Fibroblast of villous mesenchyme (primary cell): ENCODE measurements around the gene CDHR3. TPM values are rescaled to one million over a fixed set of nuclear protein-coding genes. Genes with fewer than 3 reads are reported as not detected.

ENCODE experiments used
- DNase-seq: peaks from one replicate; pipeline ENCODE4 v3.0.0-alpha.2; 2010; ENCODE audit warnings: low read depth
- H3K4me3 ChIP-seq: 2 replicates; pipeline ENCODE4 v1.5.1; 2011; ENCODE audit warnings: low read depth, mild to moderate bottlenecking, low read length
- total RNA-seq: library from RNA; depleted of rRNA; stranded (reverse); fragments of >200 nt; gene quantifications from 2 replicates; pipeline ENCODE4 v1.2.3, GENCODE V29; 2012
- TF ChIP-seq, protein P1 (sequence below): IDR thresholded peaks from 2 replicates; pipeline ENCODE4 v1.5.1; 2012; ENCODE audit warnings: low read depth, mild to moderate bottlenecking, low read length; ENCODE audit not compliant: insufficient read depth

Gene CDHR3
- total RNA-seq, 1 donor: 9.1 TPM

DNA sequence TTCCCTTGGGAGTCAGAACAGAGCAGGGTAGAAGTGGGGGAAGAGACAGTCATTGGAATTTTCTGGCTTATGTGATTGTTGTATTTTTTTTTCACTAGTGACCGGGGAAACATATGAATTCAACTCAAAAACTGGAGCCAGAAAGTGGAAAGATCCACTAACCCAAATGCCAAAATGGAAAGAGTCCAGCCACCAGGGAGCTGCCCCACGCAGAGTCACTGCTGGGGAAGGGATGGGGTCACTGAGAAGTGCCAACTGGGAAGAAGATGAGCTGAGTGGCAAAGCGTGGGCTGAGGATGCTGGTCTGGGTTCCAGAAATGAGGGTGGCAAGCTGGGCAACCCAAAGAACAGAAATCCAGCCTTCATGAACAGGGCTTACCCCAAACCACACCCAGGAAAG, 69.2 kb downstream of the CDHR3 start:
- H3K4me3 ChIP-seq: no peak overlapping the region
- TF ChIP-seq, protein P1, sequence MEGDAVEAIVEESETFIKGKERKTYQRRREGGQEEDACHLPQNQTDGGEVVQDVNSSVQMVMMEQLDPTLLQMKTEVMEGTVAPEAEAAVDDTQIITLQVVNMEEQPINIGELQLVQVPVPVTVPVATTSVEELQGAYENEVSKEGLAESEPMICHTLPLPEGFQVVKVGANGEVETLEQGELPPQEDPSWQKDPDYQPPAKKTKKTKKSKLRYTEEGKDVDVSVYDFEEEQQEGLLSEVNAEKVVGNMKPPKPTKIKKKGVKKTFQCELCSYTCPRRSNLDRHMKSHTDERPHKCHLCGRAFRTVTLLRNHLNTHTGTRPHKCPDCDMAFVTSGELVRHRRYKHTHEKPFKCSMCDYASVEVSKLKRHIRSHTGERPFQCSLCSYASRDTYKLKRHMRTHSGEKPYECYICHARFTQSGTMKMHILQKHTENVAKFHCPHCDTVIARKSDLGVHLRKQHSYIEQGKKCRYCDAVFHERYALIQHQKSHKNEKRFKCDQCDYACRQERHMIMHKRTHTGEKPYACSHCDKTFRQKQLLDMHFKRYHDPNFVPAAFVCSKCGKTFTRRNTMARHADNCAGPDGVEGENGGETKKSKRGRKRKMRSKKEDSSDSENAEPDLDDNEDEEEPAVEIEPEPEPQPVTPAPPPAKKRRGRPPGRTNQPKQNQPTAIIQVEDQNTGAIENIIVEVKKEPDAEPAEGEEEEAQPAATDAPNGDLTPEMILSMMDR: no peak
- DNase-seq: no peak

DNA sequence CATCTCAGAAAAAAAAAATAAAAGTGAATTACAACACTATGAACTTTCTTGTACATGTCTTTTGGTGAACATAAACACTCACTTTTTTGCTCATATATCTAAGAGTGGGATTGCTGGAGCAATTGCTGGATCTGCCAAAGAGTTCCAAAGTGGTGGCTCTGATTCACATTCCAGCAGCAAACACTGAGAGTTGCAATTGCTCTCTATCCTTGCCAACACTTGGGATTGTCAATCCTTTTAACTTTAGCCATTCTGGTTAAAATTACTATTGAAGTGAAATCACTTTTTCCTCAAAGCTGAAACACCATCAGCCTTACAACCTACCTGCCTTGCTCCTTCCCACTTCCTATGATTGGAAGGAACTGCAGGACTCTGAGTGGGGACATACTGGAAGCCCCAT, 70.7 kb downstream of the CDHR3 start:
- H3K4me3 ChIP-seq: no peak overlapping the region
- no peak for DNase-seq
- TF ChIP-seq, protein P1: no peak

DNA sequence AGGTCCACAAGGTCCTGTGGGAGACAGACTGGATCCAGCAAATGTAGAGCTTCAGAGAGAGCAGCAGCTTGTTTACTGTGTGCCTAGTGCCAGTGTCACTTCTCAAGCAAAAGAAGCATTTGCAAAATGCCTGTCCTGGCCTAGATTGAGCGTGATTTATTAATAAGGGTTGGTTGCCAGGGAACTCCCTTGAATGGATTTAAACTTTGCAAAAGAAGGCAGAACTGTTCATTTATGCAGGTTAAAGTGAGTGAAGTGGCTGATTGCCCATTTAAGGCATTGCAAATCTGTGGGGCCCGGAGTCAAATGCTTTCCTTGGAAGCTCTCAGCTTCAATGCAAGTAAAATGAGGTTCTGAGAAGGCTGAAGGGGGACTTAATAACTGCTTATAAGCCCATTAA, 71.3 kb downstream of the CDHR3 start:
- DNase-seq: no peak
- TF ChIP-seq, protein P1: no peak
- no peak overlapping the region for H3K4me3 ChIP-seq

DNA sequence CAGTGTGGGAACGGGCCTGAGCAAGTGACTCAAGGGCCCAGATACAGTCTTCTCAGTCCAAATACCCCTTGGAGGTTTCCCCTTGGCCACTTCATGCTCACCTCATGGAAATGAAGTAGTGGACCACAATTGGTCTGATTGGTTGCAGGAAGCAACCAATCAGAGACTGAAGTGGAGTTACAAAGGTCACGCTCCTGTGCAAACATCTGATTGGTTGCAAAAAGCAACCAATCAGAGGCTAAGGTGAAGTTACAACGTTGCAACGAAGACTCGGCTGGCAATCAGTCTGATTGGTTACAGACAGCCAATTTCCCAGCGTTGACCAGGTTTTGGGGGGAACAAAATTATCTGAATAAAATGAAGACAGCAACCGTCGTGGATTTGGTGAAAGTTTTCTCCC, 72.5 kb downstream of the CDHR3 start:
- no peak for DNase-seq
- no peak overlapping the region for H3K4me3 ChIP-seq
- TF ChIP-seq, protein P1: no peak

DNA sequence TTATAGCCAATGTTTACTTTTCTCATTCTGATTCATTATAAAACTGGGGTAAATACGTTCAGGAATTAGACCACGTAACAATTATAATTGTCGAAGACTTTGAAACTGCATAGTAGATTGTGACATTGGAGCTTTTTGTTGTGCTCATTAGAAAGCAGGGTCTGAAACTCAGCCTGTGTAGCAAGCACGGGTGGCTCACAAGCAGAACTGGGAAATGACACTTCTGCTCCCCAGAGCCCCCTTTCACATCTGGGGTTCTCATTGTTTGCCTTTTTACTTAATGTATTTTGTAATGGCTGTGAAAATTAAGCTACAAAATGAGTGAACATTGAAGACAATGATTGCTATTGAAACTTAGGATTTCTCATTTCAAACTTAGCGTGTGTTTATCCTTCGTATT, 72.9 kb downstream of the CDHR3 start:
- no peak for DNase-seq
- TF ChIP-seq, protein P1: no peak
- no peak overlapping the region for H3K4me3 ChIP-seq

DNA sequence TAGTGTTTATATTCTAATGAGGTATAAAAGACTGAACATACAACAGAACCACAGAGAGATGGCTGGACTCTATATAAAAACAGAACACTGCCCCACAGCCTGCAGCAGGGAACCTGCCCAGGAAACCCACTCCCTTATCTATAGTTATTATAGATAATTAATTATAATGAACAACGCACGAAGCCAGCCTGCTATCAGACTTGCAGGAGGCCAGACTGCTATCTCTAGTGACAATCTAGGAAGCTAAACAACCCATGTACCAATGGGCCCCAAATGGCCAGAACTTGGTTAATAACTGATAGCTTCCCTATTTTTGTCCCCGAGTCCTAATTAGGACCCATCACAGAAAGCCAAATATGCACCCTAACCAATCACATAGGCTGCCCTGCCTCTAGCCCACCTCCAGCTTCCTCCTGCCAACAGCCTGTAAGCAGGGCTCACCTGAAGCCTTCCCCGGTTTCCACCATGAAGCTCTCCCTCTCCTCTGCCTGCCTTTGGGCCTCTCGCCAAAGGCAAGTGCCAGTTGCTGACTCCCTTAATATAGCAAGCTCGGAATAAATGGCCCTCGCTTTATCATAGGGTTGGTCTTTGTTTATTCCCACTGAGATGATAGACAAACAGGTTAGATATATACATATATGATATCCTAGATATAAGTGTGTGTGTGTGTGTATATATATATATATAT, 74.6 kb downstream of the CDHR3 start:
- no peak overlapping the region for H3K4me3 ChIP-seq
- DNase-seq: no peak
- TF ChIP-seq, protein P1: no peak

DNA sequence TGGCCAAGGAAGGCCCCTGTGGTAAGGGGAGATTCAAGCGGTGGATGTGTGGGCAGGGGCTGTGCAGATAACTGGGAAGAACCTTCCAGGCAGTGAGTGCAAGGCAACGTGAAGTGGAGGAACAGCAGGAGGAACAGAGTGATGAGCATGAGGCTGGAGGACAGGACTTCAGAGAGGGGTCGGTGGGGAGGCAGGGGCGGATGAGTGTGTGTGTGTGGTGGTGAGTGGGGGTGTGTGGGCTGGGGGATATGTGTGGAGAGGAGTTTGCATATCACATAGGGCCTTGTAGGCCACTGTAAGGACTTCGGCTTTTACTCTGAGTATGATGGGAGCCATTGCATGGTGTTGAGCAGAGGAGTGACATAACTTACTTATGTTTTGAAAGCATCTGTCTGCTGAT, 75.2 kb downstream of the CDHR3 start:
- no peak overlapping the region for H3K4me3 ChIP-seq
- TF ChIP-seq, protein P1: no peak
- DNase-seq: no peak
